HCT116 (cell line): ENCODE results near the gene CD99L2. TPM values are rescaled to one million over a fixed set of nuclear protein-coding genes. Genes with fewer than 3 reads are reported as not detected.

Source experiments
- ATAC-seq: fragments of 200-7000 bp; cut with Tn5 transposase; 2 replicates; pipeline ENCODE4 v1.9.1; 2020; ENCODE audit warnings: mild to moderate bottlenecking, moderate library complexity
- BruUV-seq: library from RNA; stranded (reverse); fragments of 400-500 nt; replicated peaks from 2 replicates; lab custom pipeline; 2021; lab: Mats Ljungman, UMichigan
- CTCF ChIA-PET: fragments of 300-600 bp; sonication (Branson Sonifier 250); formaldehyde crosslinking; loops from one replicate; lab custom pipeline; 2021; ENCODE audit warnings: antibody characterized with exemption; lab: Charles Lee
- POLR2A ChIA-PET: fragments of 300-600, 350-600 bp; sonication (Branson Sonifier 250); formaldehyde crosslinking; loops from one replicate; lab custom pipeline; 2021; ENCODE audit warnings: antibody characterized with exemption; lab: Charles Lee
- RAD21 ChIA-PET, 2 experiments: fragments of 300-600 bp; sonication (Branson Sonifier 250); formaldehyde crosslinking; loops; one replicate each; lab custom pipeline; 2023; ENCODE audit warnings: low total read pairs in 2 of 2; ENCODE audit not compliant: uncharacterized antibody in 2 of 2, unreplicated experiment in 2 of 2, low non-redundant PET in 1 of 2; lab: Charles Lee
- DNase-seq: peaks from one replicate; pipeline ENCODE4 v3.0.0-alpha.2; 2010; ENCODE audit warnings: low read depth, low spot score
- H2AFZ ChIP-seq: fragments of 200-600 bp; shearing (Covaris generic), sonication (generic); 2 replicates; pipeline ENCODE4 v1.6.1; 2017; ENCODE audit warnings: low read depth, mixed run types, mixed read lengths, antibody characterized with exemption, low read length; ENCODE audit not compliant: poor library complexity, severe bottlenecking
- H3K27ac ChIP-seq: 2 replicates; pipeline ENCODE4 v1.5.1; 2012; ENCODE audit warnings: low read depth, low read length
- H3K27me3 ChIP-seq: fragments of 200-600 bp; sonication (generic); 2 replicates; pipeline ENCODE4 v1.6.1; 2016; ENCODE audit warnings: mixed run types, low read length, mixed read lengths; ENCODE audit not compliant: insufficient read depth
- H3K36me3 ChIP-seq, 2 experiments: fragments of 200-500 bp in 1 of 2; fragments of 200-600 bp in 1 of 2; sonication (Bioruptor generic) in 1 of 2; sonication (generic) in 1 of 2; 2 replicates each; pipeline versions ENCODE4 v1.5.1 to v1.6.1; 2014 to 2016; ENCODE audit warnings: low read length in 2 of 2, inconsistent platforms in 1 of 2, mixed read lengths in 1 of 2, mixed run types in 1 of 2; ENCODE audit not compliant: insufficient read depth in 2 of 2, control insufficient read depth in 1 of 2
- H3K4me1 ChIP-seq, 2 experiments: fragments of 200-600 bp in 1 of 2; sonication (generic) in 1 of 2; 2 replicates each; pipeline versions ENCODE4 v1.5.1 to v1.6.1; 2012 to 2017; ENCODE audit warnings: low read length in 2 of 2, inconsistent platforms in 1 of 2, mild to moderate bottlenecking in 1 of 2, mixed read lengths in 1 of 2, mixed run types in 1 of 2, moderate library complexity in 1 of 2; ENCODE audit not compliant: insufficient read depth in 2 of 2, control insufficient read depth in 1 of 2
- H3K4me2 ChIP-seq: fragments of 200-600 bp; sonication (generic); 2 replicates; pipeline ENCODE4 v1.6.1; 2017; ENCODE audit warnings: mixed run types, low read length, mixed read lengths
- H3K4me3 ChIP-seq, 2 experiments: fragments of 200-600 bp in 1 of 2; sonication (generic) in 1 of 2; replicated peaks in 1 of 2; 2 replicates each; pipeline ENCODE4 v1.5.1; 2011 to 2016; ENCODE audit warnings: low read length in 2 of 2, control low read depth in 1 of 2, low read depth in 1 of 2, mild to moderate bottlenecking in 1 of 2, mixed read lengths in 1 of 2, mixed run types in 1 of 2
- H3K79me2 ChIP-seq: fragments of 200-600 bp; sonication (generic); 2 replicates; pipeline ENCODE4 v1.6.1; 2017; ENCODE audit warnings: mild to moderate bottlenecking, mixed run types, low read length, moderate library complexity, mixed read lengths; ENCODE audit not compliant: insufficient read depth
- H3K9ac ChIP-seq: fragments of 200-600 bp; sonication (generic); 2 replicates; pipeline ENCODE4 v1.6.1; 2016; ENCODE audit warnings: low read length, mixed read lengths
- H3K9me2 ChIP-seq: fragments of 200-600 bp; sonication (generic), shearing (Covaris generic); 2 replicates; pipeline ENCODE4 v1.6.1; 2017; ENCODE audit warnings: mixed run types, mild to moderate bottlenecking, moderate library complexity; ENCODE audit not compliant: insufficient read depth
- H3K9me3 ChIP-seq, 2 experiments: fragments of 200-500 bp in 1 of 2; fragments of 200-600 bp in 1 of 2; sonication (Bioruptor generic) in 1 of 2; sonication (generic) in 1 of 2; 2 replicates each; pipeline ENCODE4 v1.6.1; 2014 to 2017; ENCODE audit warnings: low read length in 2 of 2, mixed read lengths in 2 of 2, inconsistent platforms in 1 of 2, low read depth in 1 of 2, mild to moderate bottlenecking in 1 of 2, mixed run types in 1 of 2, moderate library complexity in 1 of 2; ENCODE audit not compliant: control insufficient read depth in 1 of 2, insufficient read depth in 1 of 2
- H4K20me1 ChIP-seq: fragments of 200-600 bp; sonication (generic), shearing (Covaris generic); 2 replicates; pipeline ENCODE4 v1.6.1; 2017; ENCODE audit warnings: mixed run types, mild to moderate bottlenecking, moderate library complexity; ENCODE audit not compliant: insufficient read depth
- CBX3 ChIP-seq: IDR thresholded peaks from 2 replicates; pipeline ENCODE4 v1.6.1; 2012; ENCODE audit warnings: low read depth
- CEBPB ChIP-seq: IDR thresholded peaks from 2 replicates; pipeline ENCODE4 v1.6.1; 2012; ENCODE audit warnings: low read depth
- EGR1 ChIP-seq: IDR thresholded peaks from 2 replicates; pipeline ENCODE4 v1.6.1; 2012; ENCODE audit warnings: low read depth
- EZH2 ChIP-seq: fragments of 200-600 bp; sonication (generic); IDR thresholded peaks from 2 replicates; pipeline ENCODE4 v1.6.1; 2017; ENCODE audit warnings: antibody characterized with exemption, mixed run types
- JUND ChIP-seq: IDR thresholded peaks from 2 replicates; pipeline ENCODE4 v1.6.1; 2012
- POLR2AphosphoS5 ChIP-seq: IDR thresholded peaks from 2 replicates; pipeline ENCODE4 v1.6.1; 2011; ENCODE audit warnings: mild to moderate bottlenecking, low read depth, low read length, moderate library complexity
- RAD21 ChIP-seq: IDR thresholded peaks from 2 replicates; pipeline ENCODE4 v1.6.1; 2012; ENCODE audit warnings: low read depth, mild to moderate bottlenecking
- SIN3A ChIP-seq: IDR thresholded peaks from 2 replicates; pipeline ENCODE4 v1.6.1; 2012; ENCODE audit warnings: low read depth
- TCF7L2 ChIP-seq: IDR thresholded peaks from 2 replicates; pipeline ENCODE4 v1.7.0; 2011; ENCODE audit warnings: borderline replicate concordance, inconsistent platforms; ENCODE audit not compliant: insufficient read depth, insufficient read length; ENCODE audit errors: extremely low read depth
- YY1 ChIP-seq: IDR thresholded peaks from 2 replicates; pipeline ENCODE4 v1.6.1; 2011; ENCODE audit warnings: low read length, low read depth, moderate library complexity, mild to moderate bottlenecking; ENCODE audit not compliant: insufficient replicate concordance; ENCODE audit errors: extremely low read depth
- intact Hi-C: fragments of 100-400 bp; cut with micrococcal nuclease; formaldehyde crosslinking; loops from 2 replicates; pipeline ENCODE4 v1.10.0; 2022
- total RNA-seq: library from RNA; stranded (reverse); gene quantifications from one replicate; pipeline ENCODE4 v1.2.1, GENCODE V29; 2021; ENCODE audit not compliant: unreplicated experiment
- TF ChIP-seq, protein P1 (sequence below), 3 experiments: fragments of 200-600 bp in 1 of 3; sonication (generic) in 1 of 3; IDR thresholded peaks in 2 of 3; conservative IDR thresholded peaks in 1 of 3; 2 replicates each; pipeline ENCODE4 v1.5.1; 2012 to 2017; ENCODE audit warnings: low read depth in 2 of 3, low read length in 2 of 3, antibody characterized with exemption in 1 of 3, borderline replicate concordance in 1 of 3, control low read depth in 1 of 3, mild to moderate bottlenecking in 1 of 3, mixed read lengths in 1 of 3, mixed run types in 1 of 3, moderate library complexity in 1 of 3; ENCODE audit not compliant: insufficient read depth in 1 of 3
- TF ChIP-seq, protein P2 (sequence below): IDR thresholded peaks from 2 replicates; pipeline ENCODE4 v1.6.1; 2012; ENCODE audit warnings: low read depth

CD99L2 gene
- total RNA-seq, 1 experiment from 2014 or later, result 6.2 TPM

DNA sequence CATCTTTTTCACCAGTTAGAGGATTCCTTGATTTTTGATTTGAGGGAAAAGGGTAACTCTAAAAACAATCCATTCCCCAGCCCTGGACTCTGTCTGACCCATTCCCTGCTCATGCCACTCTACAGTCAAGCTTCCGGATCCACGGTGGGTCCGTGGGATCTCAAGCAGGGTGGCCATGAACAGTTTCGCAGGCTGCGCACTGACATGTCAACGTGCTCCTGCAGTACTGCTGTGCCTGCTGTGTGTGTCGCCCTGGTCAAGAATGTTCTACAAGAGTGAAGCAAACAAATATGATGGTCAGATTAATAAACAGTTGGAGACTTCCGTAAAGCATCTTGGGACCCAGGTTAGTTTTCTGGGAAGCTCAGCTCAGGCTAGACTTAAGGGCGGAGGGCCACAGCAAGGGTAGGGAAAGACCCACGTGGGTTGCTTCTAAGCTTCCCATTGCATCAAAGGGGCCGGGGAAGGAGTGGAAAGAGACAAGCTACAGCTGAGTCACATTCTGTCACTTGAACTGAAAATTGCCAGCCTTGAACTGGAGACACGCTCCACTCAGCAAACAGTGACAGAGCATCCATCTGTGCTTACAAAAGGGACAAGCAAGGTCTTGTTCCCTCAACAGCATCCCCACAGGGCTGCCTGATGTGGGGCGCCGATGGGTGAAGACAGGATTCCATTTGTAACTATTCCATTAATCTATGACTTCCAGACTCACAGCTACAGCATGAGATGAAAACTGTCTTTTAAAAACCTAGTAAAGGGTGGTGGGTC lies 123.5 kb downstream of the CD99L2 start (continued):
- TF ChIP-seq EZH2 (no peak), CBX3 (no peak), POLR2AphosphoS5 (no peak), CEBPB (no peak), EGR1 (no peak), JUND (no peak), YY1 (no peak), SIN3A (no peak)
- TF ChIP-seq, protein P1, sequence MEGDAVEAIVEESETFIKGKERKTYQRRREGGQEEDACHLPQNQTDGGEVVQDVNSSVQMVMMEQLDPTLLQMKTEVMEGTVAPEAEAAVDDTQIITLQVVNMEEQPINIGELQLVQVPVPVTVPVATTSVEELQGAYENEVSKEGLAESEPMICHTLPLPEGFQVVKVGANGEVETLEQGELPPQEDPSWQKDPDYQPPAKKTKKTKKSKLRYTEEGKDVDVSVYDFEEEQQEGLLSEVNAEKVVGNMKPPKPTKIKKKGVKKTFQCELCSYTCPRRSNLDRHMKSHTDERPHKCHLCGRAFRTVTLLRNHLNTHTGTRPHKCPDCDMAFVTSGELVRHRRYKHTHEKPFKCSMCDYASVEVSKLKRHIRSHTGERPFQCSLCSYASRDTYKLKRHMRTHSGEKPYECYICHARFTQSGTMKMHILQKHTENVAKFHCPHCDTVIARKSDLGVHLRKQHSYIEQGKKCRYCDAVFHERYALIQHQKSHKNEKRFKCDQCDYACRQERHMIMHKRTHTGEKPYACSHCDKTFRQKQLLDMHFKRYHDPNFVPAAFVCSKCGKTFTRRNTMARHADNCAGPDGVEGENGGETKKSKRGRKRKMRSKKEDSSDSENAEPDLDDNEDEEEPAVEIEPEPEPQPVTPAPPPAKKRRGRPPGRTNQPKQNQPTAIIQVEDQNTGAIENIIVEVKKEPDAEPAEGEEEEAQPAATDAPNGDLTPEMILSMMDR (IDR thresholded peaks at IDR 0.05 in 2 of 3, conservative IDR thresholded peaks at IDR 0.05 in 1 of 3; ENCODE audit: borderline replicate concordance in 1 of 3, insufficient read depth in 1 of 3, low read depth in 2 of 3, low read length in 2 of 3), result no peak
- TF ChIP-seq, all 23 proteins: peak for 0

DNA sequence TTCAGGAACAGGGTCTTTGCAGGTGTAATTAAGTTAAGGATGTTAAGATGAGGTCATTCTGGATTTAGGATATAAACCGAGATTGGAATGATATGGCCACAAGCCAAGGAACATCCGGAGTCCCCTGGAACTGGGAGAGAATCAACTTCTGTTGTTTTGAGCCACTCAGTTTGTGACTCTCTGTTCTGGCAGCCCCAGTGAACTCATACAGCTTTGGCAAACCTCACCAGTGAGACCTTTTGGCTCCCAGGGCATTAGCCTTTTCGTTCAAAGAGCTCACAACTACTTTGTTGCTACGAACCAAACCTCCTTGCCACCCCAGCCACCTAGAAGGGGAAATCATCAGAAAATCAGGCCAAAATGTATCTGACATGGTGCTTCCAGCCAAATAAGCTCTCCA lies 124.8 kb downstream of the CD99L2 start:
- Histone ChIP-seq H3K9me3 (no peaks in the 10 kb centered on the region), H3K27ac (no peak overlapping the region), H2AFZ (no peak overlapping the region), H3K9ac (no peak overlapping the region), H3K27me3 (no peaks in the 10 kb centered on the region), H4K20me1 (no peaks in the 10 kb centered on the region), H3K36me3 (no peaks in the 10 kb centered on the region; a peak in 1 of 4 replicates), H3K79me2 (no peaks in the 10 kb centered on the region), H3K4me3 (no peak overlapping the region), H3K4me2 (no peak overlapping the region), H3K4me1 (no peaks in the 10 kb centered on the region), H3K9me2 (no peaks in the 10 kb centered on the region)
- no peak for TF ChIP-seq RAD21
- no peak for TF ChIP-seq TCF7L2
- TF ChIP-seq, protein P2, sequence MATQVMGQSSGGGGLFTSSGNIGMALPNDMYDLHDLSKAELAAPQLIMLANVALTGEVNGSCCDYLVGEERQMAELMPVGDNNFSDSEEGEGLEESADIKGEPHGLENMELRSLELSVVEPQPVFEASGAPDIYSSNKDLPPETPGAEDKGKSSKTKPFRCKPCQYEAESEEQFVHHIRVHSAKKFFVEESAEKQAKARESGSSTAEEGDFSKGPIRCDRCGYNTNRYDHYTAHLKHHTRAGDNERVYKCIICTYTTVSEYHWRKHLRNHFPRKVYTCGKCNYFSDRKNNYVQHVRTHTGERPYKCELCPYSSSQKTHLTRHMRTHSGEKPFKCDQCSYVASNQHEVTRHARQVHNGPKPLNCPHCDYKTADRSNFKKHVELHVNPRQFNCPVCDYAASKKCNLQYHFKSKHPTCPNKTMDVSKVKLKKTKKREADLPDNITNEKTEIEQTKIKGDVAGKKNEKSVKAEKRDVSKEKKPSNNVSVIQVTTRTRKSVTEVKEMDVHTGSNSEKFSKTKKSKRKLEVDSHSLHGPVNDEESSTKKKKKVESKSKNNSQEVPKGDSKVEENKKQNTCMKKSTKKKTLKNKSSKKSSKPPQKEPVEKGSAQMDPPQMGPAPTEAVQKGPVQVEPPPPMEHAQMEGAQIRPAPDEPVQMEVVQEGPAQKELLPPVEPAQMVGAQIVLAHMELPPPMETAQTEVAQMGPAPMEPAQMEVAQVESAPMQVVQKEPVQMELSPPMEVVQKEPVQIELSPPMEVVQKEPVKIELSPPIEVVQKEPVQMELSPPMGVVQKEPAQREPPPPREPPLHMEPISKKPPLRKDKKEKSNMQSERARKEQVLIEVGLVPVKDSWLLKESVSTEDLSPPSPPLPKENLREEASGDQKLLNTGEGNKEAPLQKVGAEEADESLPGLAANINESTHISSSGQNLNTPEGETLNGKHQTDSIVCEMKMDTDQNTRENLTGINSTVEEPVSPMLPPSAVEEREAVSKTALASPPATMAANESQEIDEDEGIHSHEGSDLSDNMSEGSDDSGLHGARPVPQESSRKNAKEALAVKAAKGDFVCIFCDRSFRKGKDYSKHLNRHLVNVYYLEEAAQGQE, result no peak
- no TSS peak for BruUV-seq
- ChIA-PET RAD21 (no interaction called here), CTCF (interaction anchor here (3.7 kb wide), 1 partner anchor 309 kb away, joined by 72 read pairs; no protein-coding TSS in a partner anchor), POLR2A (no interaction called here)
- DNase-seq (no peak), ATAC-seq (no peak)
- intact Hi-C loops, result loop anchor here (5.0 kb wide), 2 partner anchors 379 to 909 kb away; no protein-coding TSS in a partner anchor
